ENCODE data around the gene MRPL12. TPM values are rescaled to one million over a fixed set of nuclear protein-coding genes. Genes with fewer than 3 reads are reported as not detected.

The MRPL12 gene
- total and polyA plus RNA-seq, 2 of the 8 experiments (the other 6 are each of a cell fraction or from before 2014, with no cell fraction given), result 120 to 141 TPM

DNA sequence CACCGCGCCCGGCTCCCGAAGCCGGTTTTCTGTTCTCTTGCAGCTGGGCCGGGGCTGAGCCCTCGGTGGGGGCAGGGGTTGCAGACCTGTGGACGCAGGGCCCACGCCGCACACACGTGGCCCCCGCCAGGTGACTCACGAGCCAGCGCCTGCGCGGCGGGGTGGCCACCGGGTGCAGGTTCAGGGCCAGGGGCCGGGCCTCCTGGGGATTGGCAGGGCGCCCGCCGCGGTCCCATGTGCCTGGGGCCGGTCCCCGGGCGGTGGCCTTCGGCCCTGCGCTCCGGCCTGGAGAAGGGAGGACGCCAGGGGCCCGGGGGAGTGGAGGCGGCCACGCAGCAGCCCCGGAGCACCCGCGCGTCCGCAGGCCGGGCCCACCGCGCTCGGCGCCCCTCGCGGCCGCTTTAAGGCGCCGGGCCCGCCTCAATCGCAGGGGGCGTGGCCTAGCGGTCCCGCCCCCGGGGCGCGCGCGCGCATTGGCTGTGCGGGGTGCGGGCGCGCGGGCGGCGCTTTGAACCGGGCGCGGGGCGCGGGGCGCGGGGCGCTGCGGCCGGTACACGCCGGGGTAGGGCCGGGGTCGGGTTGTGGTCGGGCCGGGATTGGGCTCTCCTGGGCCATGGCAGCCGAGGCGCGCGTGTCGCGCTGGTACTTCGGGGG lies 8.8 kb downstream of the MRPL12 start, which contains the start of gene SLC25A10 (continued):
- TF ChIP-seq SIN3A (conservative IDR thresholded peaks at IDR 0.05 in 1 of 2, IDR thresholded peaks at IDR 0.05 in 1 of 2; ENCODE audit: low read depth in 1 of 2, low read length in 2 of 2) (no peak), HDAC2 (IDR thresholded peaks at IDR 0.05; ENCODE audit: borderline replicate concordance in 1 of 2, low read depth in 2 of 2, low read length in 2 of 2) (0 out of 4 replicates have a peak, but pooled peaks of 1 of the 2 experiments have one; percentile 61), RNF2 (IDR thresholded peaks at IDR 0.05; ENCODE audit: borderline replicate concordance, low read depth, low read length, missing control alignments, poor library complexity, severe bottlenecking) (no peak), CREB1 (IDR thresholded peaks at IDR 0.05) (no peak), CTBP2 (IDR thresholded peaks at IDR 0.05; ENCODE audit: borderline replicate concordance, insufficient read depth, insufficient read length, low read length) (no peak), RBBP5 (IDR thresholded peaks at IDR 0.05; ENCODE audit: borderline replicate concordance, low read depth, low read length) (peak; percentile 3; the same call in 1 of the 2 replicates), CHD2 (IDR thresholded peaks at IDR 0.05; ENCODE audit: low read length) (no peak)
- TF ChIP-seq, protein P1, sequence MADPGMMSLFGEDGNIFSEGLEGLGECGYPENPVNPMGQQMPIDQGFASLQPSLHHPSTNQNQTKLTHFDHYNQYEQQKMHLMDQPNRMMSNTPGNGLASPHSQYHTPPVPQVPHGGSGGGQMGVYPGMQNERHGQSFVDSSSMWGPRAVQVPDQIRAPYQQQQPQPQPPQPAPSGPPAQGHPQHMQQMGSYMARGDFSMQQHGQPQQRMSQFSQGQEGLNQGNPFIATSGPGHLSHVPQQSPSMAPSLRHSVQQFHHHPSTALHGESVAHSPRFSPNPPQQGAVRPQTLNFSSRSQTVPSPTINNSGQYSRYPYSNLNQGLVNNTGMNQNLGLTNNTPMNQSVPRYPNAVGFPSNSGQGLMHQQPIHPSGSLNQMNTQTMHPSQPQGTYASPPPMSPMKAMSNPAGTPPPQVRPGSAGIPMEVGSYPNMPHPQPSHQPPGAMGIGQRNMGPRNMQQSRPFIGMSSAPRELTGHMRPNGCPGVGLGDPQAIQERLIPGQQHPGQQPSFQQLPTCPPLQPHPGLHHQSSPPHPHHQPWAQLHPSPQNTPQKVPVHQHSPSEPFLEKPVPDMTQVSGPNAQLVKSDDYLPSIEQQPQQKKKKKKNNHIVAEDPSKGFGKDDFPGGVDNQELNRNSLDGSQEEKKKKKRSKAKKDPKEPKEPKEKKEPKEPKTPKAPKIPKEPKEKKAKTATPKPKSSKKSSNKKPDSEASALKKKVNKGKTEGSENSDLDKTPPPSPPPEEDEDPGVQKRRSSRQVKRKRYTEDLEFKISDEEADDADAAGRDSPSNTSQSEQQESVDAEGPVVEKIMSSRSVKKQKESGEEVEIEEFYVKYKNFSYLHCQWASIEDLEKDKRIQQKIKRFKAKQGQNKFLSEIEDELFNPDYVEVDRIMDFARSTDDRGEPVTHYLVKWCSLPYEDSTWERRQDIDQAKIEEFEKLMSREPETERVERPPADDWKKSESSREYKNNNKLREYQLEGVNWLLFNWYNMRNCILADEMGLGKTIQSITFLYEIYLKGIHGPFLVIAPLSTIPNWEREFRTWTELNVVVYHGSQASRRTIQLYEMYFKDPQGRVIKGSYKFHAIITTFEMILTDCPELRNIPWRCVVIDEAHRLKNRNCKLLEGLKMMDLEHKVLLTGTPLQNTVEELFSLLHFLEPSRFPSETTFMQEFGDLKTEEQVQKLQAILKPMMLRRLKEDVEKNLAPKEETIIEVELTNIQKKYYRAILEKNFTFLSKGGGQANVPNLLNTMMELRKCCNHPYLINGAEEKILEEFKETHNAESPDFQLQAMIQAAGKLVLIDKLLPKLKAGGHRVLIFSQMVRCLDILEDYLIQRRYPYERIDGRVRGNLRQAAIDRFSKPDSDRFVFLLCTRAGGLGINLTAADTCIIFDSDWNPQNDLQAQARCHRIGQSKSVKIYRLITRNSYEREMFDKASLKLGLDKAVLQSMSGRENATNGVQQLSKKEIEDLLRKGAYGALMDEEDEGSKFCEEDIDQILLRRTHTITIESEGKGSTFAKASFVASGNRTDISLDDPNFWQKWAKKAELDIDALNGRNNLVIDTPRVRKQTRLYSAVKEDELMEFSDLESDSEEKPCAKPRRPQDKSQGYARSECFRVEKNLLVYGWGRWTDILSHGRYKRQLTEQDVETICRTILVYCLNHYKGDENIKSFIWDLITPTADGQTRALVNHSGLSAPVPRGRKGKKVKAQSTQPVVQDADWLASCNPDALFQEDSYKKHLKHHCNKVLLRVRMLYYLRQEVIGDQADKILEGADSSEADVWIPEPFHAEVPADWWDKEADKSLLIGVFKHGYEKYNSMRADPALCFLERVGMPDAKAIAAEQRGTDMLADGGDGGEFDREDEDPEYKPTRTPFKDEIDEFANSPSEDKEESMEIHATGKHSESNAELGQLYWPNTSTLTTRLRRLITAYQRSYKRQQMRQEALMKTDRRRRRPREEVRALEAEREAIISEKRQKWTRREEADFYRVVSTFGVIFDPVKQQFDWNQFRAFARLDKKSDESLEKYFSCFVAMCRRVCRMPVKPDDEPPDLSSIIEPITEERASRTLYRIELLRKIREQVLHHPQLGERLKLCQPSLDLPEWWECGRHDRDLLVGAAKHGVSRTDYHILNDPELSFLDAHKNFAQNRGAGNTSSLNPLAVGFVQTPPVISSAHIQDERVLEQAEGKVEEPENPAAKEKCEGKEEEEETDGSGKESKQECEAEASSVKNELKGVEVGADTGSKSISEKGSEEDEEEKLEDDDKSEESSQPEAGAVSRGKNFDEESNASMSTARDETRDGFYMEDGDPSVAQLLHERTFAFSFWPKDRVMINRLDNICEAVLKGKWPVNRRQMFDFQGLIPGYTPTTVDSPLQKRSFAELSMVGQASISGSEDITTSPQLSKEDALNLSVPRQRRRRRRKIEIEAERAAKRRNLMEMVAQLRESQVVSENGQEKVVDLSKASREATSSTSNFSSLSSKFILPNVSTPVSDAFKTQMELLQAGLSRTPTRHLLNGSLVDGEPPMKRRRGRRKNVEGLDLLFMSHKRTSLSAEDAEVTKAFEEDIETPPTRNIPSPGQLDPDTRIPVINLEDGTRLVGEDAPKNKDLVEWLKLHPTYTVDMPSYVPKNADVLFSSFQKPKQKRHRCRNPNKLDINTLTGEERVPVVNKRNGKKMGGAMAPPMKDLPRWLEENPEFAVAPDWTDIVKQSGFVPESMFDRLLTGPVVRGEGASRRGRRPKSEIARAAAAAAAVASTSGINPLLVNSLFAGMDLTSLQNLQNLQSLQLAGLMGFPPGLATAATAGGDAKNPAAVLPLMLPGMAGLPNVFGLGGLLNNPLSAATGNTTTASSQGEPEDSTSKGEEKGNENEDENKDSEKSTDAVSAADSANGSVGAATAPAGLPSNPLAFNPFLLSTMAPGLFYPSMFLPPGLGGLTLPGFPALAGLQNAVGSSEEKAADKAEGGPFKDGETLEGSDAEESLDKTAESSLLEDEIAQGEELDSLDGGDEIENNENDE (IDR thresholded peaks at IDR 0.05; ENCODE audit: insufficient replicate concordance, low read length), result no peak
- TF ChIP-seq, protein P2, sequence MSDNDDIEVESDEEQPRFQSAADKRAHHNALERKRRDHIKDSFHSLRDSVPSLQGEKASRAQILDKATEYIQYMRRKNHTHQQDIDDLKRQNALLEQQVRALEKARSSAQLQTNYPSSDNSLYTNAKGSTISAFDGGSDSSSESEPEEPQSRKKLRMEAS (IDR thresholded peaks at IDR 0.05), result peak; percentile 65
